GM18502 (cell line): ENCODE results near the gene SHANK3.

Experiments used
- ATAC-seq: cut with Tn5 transposase; IDR thresholded peaks from one replicate; pipeline ENCODE4 v1.9.1; 2021; ENCODE audit warnings: mild to moderate bottlenecking; ENCODE audit not compliant: unreplicated experiment, poor library complexity

SHANK3 gene

DNA sequence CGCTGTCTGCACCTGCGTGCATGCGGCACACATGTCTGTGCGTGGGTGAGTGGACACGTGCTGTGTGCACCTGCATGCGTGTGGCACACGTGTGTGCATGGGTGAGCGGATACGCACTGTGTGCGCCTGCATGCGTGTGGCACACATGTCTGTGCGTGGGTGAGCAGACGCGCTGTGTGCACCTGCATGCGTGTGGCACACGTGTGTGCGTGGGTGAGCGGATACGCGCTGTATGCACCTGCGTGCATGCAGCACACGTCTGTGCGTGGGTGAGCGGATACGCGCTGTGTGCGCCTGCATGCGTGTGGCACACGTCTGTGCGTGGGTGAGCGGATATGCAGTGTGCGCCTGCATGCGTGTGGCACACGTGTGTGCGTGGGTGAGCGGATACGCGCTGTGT, 38.3 kb downstream of the SHANK3 start:
- no peak for ATAC-seq

GRCh38 chr22:50711446-50712340, 39.1 kb downstream of the SHANK3 start:
- no peak for ATAC-seq

DNA sequence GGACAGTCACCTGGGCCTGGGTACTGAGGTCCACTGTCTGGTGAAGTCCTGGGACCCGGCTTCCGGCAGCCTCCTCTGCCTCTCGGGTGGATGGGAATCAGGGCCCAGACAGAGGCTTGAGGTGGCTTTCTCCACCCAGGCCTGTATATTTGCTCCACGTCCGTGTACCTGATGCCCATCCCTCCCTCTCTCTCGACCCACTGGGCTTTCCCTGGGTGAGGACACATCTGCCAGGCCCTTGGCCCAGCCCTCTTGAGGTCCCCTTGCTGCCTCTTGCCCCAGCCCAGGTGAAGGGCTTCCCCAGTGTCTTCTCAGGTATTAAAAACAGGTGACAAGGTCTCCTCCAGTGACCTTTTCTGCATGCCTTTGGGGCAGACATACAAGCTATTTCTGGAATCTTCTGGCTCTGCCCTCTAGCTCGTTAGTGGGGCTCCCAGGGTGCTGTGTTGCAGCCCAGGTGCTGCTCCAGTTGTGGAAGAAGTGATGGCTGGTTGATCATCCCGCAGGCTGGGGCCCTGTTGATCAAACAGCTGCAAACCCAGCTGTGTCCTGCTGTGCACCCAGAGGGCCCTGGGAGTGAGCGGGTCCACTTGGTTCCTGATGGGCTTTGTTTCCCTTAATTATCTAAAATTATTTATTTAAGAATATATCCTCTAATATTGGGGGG, 39.9 kb downstream of the SHANK3 start:
- ATAC-seq: no peak

DNA sequence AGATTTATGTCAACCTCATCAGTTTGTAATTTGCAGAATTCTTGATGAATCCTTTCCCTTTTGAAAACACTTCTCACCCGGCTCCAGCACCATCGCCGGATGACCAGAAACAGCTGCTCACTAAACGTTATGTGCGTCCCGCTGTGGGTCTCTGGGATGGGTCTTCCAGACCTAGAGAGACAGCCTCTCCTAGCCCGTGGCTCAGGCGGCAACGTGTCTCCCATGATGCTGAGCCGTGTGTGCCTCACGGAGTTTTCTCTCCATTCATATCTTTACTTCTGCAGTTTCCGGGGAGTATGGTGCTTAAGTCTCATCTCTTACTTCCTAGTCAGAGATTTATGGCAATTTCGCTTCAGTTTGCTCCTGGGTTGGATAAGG, 40.4 kb downstream of the SHANK3 start:
- ATAC-seq: no peak

- no peak for ATAC-seq
Measured at GRCh38 chr22:50713571-50714056, 41.0 kb downstream of the SHANK3 start.

DNA sequence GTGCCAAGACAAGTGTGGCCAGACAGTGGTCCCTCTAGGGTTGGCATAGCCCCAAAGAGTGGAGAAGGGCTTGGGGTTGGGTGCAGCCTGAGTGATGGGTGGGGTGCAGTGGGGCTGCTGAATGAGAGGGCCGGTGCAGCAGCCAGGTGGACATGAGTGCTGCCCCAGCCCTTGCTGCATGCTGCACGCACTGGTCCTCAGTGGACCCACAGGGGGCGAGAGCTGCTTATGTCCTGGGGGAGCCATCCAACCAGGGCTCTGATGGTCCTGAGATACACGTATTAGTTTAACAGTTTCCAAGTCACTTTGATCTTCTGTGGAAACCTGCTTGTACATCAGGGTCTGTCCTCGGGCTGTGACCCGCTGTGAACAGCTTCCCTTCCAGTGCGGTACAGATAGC, 41.5 kb downstream of the SHANK3 start:
- ATAC-seq: no peak

DNA sequence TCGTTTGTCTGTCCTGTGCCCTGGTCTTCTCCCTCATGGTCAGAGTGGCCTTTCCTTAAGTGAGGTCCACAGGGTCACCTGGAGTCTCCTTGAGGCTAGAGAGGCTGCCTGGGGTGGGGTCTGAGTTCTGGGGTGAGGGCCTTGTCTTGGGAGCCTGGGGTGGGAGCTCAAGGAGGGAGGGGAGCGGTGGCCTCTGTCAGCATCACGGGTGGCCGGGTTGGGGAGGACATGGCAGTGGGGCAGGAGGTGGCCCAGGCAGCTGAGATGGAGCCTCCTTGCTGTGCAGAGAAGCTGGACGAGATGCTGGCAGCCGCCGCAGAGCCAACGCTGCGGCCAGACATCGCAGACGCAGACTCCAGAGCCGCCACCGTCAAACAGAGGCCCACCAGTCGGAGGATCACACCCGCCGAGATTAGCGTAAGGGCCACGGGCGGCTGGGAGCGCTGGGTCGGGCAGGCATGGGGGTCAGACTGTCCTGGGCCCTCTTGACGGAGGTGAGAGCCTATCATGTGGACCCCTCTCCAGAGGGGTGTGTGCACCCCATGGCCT, 42.1 kb downstream of the SHANK3 start:
- no peak for ATAC-seq

GRCh38 chr22:50715250-50715649, 42.6 kb downstream of the SHANK3 start:
- ATAC-seq: no peak

- no peak for ATAC-seq
Measured at GRCh38 chr22:50715776-50716175, 43.2 kb downstream of the SHANK3 start.

DNA sequence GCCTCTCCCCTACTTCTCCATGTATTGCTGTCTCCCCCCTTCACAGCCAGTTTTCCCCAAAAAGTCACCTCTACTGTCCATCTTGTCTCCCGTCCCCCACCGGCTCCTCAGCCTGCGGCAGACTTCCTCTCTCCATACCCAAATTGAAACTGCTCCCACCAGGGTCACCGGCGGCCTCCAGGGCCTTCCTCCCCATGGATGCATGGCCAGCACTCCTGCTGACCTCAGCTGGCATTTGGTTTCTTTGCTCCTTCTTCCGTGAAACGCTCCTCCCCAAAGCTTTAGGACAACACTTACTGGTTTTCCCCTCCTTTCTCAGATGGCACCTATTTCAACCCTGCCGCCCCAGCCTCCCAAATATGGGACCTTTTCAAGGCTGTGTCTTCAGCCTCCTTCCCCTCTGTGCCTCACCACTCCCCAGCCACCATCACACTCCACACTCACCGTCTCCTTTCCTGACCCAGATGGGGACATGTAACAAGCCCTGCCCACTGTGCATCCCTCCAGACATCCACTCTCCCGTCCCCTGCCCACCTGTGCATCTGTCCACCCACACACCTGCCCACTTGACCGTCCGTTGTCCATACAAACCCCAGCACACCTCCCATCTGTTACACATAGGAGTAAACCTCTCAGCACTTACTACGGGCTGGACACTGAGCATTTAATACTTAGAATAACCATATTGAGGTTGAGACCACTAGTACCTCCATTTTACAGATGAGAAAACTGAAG, 43.8 kb downstream of the SHANK3 start:
- ATAC-seq: no peak

DNA sequence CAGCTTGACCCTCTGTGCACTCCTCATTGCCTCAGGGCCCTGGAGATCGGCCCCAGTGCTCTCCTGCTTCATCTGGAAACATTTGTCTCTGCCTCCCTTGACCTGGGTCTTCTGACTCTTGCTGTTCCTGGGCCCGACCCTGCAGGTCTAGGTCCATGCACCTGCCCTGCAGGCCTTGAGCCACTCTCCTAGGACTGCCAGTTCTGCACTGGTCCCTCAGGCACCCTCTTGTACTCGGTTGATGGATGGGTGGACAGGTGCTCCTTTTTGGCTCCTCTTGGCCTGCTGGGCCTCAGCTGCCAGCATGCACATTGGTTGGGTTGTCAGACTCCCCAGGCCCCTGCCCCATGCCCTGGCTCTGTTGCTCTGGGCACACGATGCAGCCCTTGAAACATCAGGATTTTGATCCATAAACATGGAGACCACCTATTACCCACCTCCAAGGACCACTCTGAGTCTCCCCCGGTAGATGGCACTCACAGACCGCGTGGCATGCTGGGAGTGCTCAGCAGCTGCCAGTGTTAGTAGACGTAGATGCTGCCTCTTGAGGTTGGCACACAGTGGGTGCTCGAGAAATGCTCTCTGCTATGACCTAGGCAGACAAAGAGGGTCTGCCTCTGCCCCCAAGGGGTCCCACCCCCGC, 45.2 kb downstream of the SHANK3 start:
- no peak for ATAC-seq

DNA sequence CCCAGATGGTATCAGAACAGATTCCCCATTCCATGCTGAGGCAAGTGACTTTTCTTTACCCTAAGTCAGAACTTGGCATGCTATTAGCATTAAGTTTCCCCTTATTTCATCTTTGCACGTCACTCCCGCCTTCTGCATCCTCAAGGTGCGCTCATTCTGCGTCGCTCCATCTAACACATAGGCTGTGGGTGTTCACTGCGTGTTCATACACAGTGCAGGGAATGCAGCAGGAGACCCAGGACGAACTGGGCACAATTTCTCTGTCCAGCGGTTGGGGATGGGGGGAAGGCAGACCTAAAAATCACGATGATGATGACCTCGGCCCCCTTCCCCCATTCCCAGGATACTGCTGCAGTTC, 45.7 kb downstream of the SHANK3 start:
- no peak for ATAC-seq

DNA sequence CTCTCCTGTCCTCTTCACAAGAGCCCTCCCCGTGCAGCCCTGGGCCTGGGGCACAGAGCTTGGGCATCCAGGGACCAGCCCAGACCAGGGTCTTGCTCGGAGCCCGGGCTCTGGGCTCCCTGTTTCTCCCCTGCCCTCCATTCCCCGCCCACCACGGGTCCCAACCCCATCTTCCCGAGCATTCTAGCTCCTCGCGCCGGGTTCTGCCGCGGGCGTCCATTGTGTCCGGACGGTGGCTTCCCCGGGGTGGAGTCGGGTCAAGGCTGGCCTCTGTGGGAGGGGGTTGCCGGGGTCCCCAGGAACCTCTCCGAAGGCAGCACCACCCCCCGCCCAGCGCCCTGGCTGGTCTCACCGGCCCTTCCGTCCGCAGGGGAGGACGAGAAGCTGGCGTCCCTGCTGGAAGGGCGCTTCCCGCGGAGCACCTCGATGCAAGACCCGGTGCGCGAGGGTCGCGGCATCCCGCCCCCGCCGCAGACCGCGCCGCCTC, 47.2 kb downstream of the SHANK3 start:
- no peak for ATAC-seq

GRCh38 chr22:50720301-50721256, 48.0 kb downstream of the SHANK3 start:
- ATAC-seq: no peak

- ATAC-seq: no peak
Measured at GRCh38 chr22:50721257-50721844, 48.7 kb downstream of the SHANK3 start.

DNA sequence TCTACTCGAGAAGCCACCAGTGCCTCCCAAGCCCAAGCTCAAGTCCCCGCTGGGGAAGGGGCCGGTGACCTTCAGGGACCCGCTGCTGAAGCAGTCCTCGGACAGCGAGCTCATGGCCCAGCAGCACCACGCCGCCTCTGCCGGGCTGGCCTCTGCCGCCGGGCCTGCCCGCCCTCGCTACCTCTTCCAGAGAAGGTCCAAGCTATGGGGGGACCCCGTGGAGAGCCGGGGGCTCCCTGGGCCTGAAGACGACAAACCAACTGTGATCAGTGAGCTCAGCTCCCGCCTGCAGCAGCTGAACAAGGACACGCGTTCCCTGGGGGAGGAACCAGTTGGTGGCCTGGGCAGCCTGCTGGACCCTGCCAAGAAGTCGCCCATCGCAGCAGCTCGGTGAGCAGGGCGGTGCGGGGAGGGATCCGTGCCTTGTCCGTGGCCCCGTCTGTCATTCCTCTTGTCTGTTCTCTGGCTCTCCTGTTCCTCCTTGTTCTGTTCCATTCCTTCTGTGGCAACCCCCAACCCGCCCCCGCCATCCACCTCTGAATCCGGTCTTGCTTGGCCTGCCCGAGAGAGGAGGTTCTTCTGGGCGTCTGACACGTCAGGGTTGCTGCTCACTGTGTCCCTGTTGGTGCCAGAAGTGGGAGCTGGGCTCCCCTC, 49.6 kb downstream of the SHANK3 start:
- ATAC-seq: no peak
